ENCODE data around the gene ZNF362.

The ZNF362 gene

DNA sequence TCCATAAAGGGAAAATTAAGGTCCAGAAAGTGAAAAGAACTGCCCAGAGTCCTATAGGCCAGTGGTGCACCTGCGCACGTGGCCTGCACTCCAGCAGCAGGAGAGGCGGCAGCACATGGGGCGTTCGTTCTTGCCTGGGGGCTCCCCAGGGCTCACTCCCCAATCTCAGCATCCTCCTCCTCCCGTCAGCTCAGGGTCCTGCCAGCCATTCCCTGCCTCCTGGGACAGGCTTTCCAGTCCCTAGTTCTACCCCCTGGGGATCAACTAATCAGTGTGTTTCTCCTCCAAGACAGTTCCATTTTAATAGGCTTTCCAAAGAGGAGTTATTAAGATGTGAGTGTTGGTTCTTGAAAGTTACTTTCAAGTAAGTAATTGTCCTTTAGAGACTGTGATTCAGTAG, 65.8 kb downstream of the ZNF362 start:
- DNase-seq (ENCODE audit: low read depth, low spot score), result no peak
- no peak overlapping the region for H3K4me3 ChIP-seq (ENCODE audit: low read depth, low read length)
- TF ChIP-seq, protein P1, sequence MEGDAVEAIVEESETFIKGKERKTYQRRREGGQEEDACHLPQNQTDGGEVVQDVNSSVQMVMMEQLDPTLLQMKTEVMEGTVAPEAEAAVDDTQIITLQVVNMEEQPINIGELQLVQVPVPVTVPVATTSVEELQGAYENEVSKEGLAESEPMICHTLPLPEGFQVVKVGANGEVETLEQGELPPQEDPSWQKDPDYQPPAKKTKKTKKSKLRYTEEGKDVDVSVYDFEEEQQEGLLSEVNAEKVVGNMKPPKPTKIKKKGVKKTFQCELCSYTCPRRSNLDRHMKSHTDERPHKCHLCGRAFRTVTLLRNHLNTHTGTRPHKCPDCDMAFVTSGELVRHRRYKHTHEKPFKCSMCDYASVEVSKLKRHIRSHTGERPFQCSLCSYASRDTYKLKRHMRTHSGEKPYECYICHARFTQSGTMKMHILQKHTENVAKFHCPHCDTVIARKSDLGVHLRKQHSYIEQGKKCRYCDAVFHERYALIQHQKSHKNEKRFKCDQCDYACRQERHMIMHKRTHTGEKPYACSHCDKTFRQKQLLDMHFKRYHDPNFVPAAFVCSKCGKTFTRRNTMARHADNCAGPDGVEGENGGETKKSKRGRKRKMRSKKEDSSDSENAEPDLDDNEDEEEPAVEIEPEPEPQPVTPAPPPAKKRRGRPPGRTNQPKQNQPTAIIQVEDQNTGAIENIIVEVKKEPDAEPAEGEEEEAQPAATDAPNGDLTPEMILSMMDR (IDR thresholded peaks at IDR 0.05; ENCODE audit: low read depth, low read length), result no peak
- in situ Hi-C loops (cut with HindIII; ENCODE audit: low sequenced_read_pairs), result no loop called here

GRCh38 chr1:33322870-33323585, 66.7 kb downstream of the ZNF362 start:
- in situ Hi-C loops (cut with HindIII; ENCODE audit: low sequenced_read_pairs), result no loop called here
- TF ChIP-seq, protein P1 (IDR thresholded peaks at IDR 0.05; ENCODE audit: low read depth, low read length), result no peak
- DNase-seq (ENCODE audit: low read depth, low spot score), result no peak
- H3K4me3 ChIP-seq (ENCODE audit: low read depth, low read length), result no peak overlapping the region

GRCh38 chr1:33323663-33324477, 67.6 kb downstream of the ZNF362 start:
- TF ChIP-seq, protein P1 (IDR thresholded peaks at IDR 0.05; ENCODE audit: low read depth, low read length), result no peak
- in situ Hi-C loops (cut with HindIII; ENCODE audit: low sequenced_read_pairs), result no loop called here
- DNase-seq (ENCODE audit: low read depth, low spot score), result no peak
- no peak overlapping the region for H3K4me3 ChIP-seq (ENCODE audit: low read depth, low read length)

- TF ChIP-seq, protein P1 (IDR thresholded peaks at IDR 0.05; ENCODE audit: low read depth, low read length), result no peak
Measured at GRCh38 chr1:33324677-33325575, 68.6 kb downstream of the ZNF362 start.

DNA sequence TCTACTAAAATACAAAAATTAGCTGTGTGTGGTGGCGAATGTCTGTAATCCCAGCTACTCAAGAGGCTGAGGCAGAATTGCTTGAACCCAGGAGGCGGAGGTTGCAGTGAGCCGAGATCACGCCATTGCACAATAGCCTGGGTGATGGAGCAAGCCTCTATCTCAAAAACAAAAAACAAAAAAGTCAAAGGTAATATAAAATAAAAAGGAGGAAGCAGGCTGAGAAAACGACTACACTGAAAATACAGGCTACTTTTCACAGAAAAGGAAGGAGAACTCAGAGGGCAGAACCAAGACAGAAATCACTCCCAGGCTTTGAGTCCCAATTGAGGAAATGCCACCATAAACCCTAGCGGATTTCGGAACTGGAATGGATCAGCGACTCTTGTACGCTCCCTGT, 70.5 kb downstream of the ZNF362 start:
- DNase-seq (ENCODE audit: low read depth, low spot score), result no peak
- in situ Hi-C loops (cut with HindIII; ENCODE audit: low sequenced_read_pairs), result no loop called here
- no peak overlapping the region for H3K4me3 ChIP-seq (ENCODE audit: low read depth, low read length)
- TF ChIP-seq, protein P1 (IDR thresholded peaks at IDR 0.05; ENCODE audit: low read depth, low read length), result no peak

More at GRCh38 chr1:33324677-33325575, 68.6 kb downstream of the ZNF362 start:
- H3K4me3 ChIP-seq (ENCODE audit: low read depth, low read length), result no peak overlapping the region
- in situ Hi-C loops (cut with HindIII; ENCODE audit: low sequenced_read_pairs), result no loop called here
- DNase-seq (ENCODE audit: low read depth, low spot score), result no peak
